ENCODE measurements around the gene CTRL.

GRCh38 chr16:67909056-67909742, 22.5 kb downstream of the CTRL start:
- TF ChIP-seq CREB5 (CRISPR knock-in tag; IDR thresholded peaks at IDR 0.05; ENCODE audit: low read depth) (no peak), SNAI2 (CRISPR knock-in tag; IDR thresholded peaks at IDR 0.05) (no peak), ZNF8 (CRISPR knock-in tag; IDR thresholded peaks at IDR 0.05) (no peak), PPARA (CRISPR knock-in tag; IDR thresholded peaks at IDR 0.05; ENCODE audit: borderline replicate concordance) (no peak), ZFP30 (CRISPR knock-in tag; IDR thresholded peaks at IDR 0.05) (no peak), ZFP3 (CRISPR knock-in tag; IDR thresholded peaks at IDR 0.05) (no peak), PATZ1 (CRISPR knock-in tag; IDR thresholded peaks at IDR 0.05; ENCODE audit: borderline replicate concordance) (no peak), ZC3H10 (CRISPR knock-in tag; IDR thresholded peaks at IDR 0.05) (no peak), OSR1 (CRISPR knock-in tag; IDR thresholded peaks at IDR 0.05) (no peak), CSDC2 (CRISPR knock-in tag; IDR thresholded peaks at IDR 0.05) (no peak), RARB (CRISPR knock-in tag; IDR thresholded peaks at IDR 0.05) (no peak), BACH2 (CRISPR knock-in tag; IDR thresholded peaks at IDR 0.05; ENCODE audit: borderline replicate concordance) (no peak)
- TF ChIP-seq, protein P1, sequence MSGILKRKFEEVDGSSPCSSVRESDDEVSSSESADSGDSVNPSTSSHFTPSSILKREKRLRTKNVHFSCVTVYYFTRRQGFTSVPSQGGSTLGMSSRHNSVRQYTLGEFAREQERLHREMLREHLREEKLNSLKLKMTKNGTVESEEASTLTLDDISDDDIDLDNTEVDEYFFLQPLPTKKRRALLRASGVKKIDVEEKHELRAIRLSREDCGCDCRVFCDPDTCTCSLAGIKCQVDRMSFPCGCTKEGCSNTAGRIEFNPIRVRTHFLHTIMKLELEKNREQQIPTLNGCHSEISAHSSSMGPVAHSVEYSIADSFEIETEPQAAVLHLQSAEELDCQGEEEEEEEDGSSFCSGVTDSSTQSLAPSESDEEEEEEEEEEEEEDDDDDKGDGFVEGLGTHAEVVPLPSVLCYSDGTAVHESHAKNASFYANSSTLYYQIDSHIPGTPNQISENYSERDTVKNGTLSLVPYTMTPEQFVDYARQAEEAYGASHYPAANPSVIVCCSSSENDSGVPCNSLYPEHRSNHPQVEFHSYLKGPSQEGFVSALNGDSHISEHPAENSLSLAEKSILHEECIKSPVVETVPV (CRISPR knock-in tag; IDR thresholded peaks at IDR 0.05): no peak
- TF ChIP-seq, protein P2, sequence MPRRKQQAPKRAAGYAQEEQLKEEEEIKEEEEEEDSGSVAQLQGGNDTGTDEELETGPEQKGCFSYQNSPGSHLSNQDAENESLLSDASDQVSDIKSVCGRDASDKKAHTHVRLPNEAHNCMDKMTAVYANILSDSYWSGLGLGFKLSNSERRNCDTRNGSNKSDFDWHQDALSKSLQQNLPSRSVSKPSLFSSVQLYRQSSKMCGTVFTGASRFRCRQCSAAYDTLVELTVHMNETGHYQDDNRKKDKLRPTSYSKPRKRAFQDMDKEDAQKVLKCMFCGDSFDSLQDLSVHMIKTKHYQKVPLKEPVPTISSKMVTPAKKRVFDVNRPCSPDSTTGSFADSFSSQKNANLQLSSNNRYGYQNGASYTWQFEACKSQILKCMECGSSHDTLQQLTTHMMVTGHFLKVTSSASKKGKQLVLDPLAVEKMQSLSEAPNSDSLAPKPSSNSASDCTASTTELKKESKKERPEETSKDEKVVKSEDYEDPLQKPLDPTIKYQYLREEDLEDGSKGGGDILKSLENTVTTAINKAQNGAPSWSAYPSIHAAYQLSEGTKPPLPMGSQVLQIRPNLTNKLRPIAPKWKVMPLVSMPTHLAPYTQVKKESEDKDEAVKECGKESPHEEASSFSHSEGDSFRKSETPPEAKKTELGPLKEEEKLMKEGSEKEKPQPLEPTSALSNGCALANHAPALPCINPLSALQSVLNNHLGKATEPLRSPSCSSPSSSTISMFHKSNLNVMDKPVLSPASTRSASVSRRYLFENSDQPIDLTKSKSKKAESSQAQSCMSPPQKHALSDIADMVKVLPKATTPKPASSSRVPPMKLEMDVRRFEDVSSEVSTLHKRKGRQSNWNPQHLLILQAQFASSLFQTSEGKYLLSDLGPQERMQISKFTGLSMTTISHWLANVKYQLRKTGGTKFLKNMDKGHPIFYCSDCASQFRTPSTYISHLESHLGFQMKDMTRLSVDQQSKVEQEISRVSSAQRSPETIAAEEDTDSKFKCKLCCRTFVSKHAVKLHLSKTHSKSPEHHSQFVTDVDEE (CRISPR knock-in tag; IDR thresholded peaks at IDR 0.05): no peak

All from SK-N-SH treated with all-trans-retinoic acid at 6 μM for 48 hours (cell line).